Neuron (in vitro differentiated cells): ENCODE data around the gene HEYL.
A peak's percentile ranks its signal among the peaks of the same experiment; 100 is the strongest.

Experiments
- H2AFZ ChIP-seq: one replicate; pipeline ENCODE4 v1.6.1; 2013; ENCODE audit warnings: low read depth, mild to moderate bottlenecking, inconsistent platforms, low read length, moderate library complexity
- H3K27me3 ChIP-seq: one replicate; pipeline ENCODE4 v1.6.1; 2013; ENCODE audit warnings: low read length; ENCODE audit not compliant: insufficient read depth
- H3K36me3 ChIP-seq: one replicate; pipeline ENCODE4 v1.6.1; 2013; ENCODE audit warnings: low read length; ENCODE audit not compliant: insufficient read depth
- H3K4me1 ChIP-seq: one replicate; pipeline ENCODE4 v1.6.1; 2013; ENCODE audit warnings: low read length; ENCODE audit not compliant: insufficient read depth
- H3K4me3 ChIP-seq: 2 replicates; pipeline ENCODE4 v1.5.1; 2013; ENCODE audit warnings: mild to moderate bottlenecking, low read length, moderate library complexity
- H3K9me3 ChIP-seq: one replicate; pipeline ENCODE4 v1.6.1; 2013; ENCODE audit warnings: low read length

HEYL gene

DNA sequence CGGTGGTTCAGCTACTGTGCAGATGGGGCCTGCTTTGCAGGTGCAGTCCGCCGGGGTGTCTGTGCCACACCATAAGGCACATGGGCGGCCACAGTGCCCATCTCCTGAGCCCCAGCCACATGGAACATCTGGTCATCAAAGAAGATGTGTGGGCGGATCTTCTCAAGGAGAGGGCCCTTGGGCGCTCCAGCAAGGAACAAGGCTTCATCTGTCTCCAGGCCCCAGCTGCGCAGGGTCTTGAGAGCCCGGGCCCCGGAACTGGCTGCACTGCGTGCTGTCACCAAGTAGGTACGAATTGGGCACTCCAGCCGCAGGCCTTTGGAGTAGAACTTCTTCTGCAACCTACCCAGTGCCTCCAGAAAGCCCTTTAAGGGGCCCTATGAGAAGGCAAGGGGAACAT lies 19.7 kb upstream of the HEYL start:
- no peaks in the 10 kb centered on the region for H3K9me3 ChIP-seq
- H3K27me3 ChIP-seq, result no peaks in the 10 kb centered on the region
- H3K4me3 ChIP-seq, result no peak overlapping the region

DNA sequence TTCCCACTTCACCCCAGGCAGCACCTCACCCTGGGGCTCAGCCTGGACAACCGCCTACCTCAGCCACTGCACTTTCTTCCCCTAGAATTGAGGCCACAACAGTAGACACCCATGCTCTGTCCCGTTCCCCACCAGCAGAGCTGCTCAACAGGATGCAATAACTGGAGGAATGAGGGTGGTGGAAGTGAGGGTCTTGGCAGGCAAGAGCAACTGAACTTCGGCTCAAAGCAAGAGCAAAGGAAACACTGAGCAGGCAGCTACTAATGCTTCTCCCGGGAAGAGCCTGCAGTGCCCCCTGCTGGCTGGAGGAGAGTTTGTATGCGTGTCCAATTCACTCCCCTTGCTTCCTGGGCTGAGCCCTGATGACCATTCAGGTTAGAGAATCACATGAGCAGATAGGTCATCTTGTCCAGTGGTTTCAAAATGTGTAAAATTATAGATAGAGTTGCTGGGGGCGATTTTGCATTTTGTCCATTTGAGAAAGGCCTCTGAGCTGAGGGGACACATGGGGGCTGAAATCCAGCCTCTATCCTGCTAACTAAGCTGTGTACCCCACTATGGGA lies 18.6 kb upstream of the HEYL start:
- H2AFZ ChIP-seq, result peak overlapping the region; percentile 12
- no peaks in the 10 kb centered on the region for H3K27me3 ChIP-seq
- H3K9me3 ChIP-seq, result no peaks in the 10 kb centered on the region
- H3K4me1 ChIP-seq, result no peaks in the 10 kb centered on the region
- no peak overlapping the region for H3K4me3 ChIP-seq
- no peaks in the 10 kb centered on the region for H3K36me3 ChIP-seq

More for the DNA sequence above, 19.7 kb upstream of the HEYL start:
- H3K4me1 ChIP-seq, result no peaks in the 10 kb centered on the region
- H2AFZ ChIP-seq, result no peak overlapping the region
- no peaks in the 10 kb centered on the region for H3K36me3 ChIP-seq

DNA sequence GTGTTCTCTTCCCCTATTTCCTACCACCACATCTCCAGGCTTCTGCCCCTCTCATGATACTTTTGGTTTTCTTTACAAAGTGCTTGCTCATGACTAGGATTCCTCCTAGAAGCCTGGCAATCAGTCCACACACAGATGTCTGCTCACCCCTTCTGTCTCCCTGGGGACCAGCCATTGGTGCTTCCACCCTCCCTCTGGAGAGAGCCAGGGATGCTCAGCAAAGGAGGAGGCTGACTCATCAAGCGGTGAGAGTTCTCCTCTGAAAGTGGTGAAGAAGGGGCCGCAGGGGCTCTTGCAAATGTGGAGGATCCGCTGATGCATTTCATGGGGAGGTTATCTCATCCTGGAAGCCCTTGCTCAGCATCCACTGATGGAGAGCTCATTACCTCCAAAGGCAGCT lies 18.0 kb upstream of the HEYL start:
- H3K27me3 ChIP-seq, result no peaks in the 10 kb centered on the region

GRCh38 chr1:39656391-39656790 lies 16.9 kb upstream of the HEYL start:
- H3K4me1 ChIP-seq, result no peaks in the 10 kb centered on the region
- H3K9me3 ChIP-seq, result no peaks in the 10 kb centered on the region
- H3K4me3 ChIP-seq, result no peak overlapping the region
- no peaks in the 10 kb centered on the region for H3K27me3 ChIP-seq
- H3K36me3 ChIP-seq, result no peaks in the 10 kb centered on the region
- no peak overlapping the region for H2AFZ ChIP-seq

More for the DNA sequence above, 18.0 kb upstream of the HEYL start:
- Histone ChIP-seq H3K9me3 (no peaks in the 10 kb centered on the region), H3K4me1 (no peaks in the 10 kb centered on the region), H3K4me3 (no peak overlapping the region), H2AFZ (peak overlapping the region; percentile 12), H3K36me3 (no peaks in the 10 kb centered on the region)

GRCh38 chr1:39655578-39656268 lies 16.3 kb upstream of the HEYL start:
- no peaks in the 10 kb centered on the region for H3K4me1 ChIP-seq
- no peaks in the 10 kb centered on the region for H3K36me3 ChIP-seq
- no peak overlapping the region for H2AFZ ChIP-seq
- H3K4me3 ChIP-seq, result no peak overlapping the region
- no peaks in the 10 kb centered on the region for H3K9me3 ChIP-seq
- H3K27me3 ChIP-seq, result no peaks in the 10 kb centered on the region

GRCh38 chr1:39654291-39654690 lies 14.8 kb upstream of the HEYL start:
- no peaks in the 10 kb centered on the region for H3K36me3 ChIP-seq
- no peaks in the 10 kb centered on the region for H3K4me1 ChIP-seq
- H3K4me3 ChIP-seq, result no peak overlapping the region
- H2AFZ ChIP-seq, result no peak overlapping the region
- no peaks in the 10 kb centered on the region for H3K27me3 ChIP-seq
- no peaks in the 10 kb centered on the region for H3K9me3 ChIP-seq

GRCh38 chr1:39653546-39654031 lies 14.1 kb upstream of the HEYL start:
- no peaks in the 10 kb centered on the region for H3K4me1 ChIP-seq
- H3K9me3 ChIP-seq, result no peaks in the 10 kb centered on the region
- no peak overlapping the region for H2AFZ ChIP-seq
- H3K27me3 ChIP-seq, result peaks cover under 1% of the 10 kb centered on the region
- H3K4me3 ChIP-seq, result no peak overlapping the region
- no peaks in the 10 kb centered on the region for H3K36me3 ChIP-seq

GRCh38 chr1:39652554-39652953 lies 13.1 kb upstream of the HEYL start:
- H2AFZ ChIP-seq, result no peak overlapping the region
- no peaks in the 10 kb centered on the region for H3K4me1 ChIP-seq
- peaks cover 11% of the 10 kb centered on the region for H3K27me3 ChIP-seq
- H3K4me3 ChIP-seq, result no peak overlapping the region
- H3K9me3 ChIP-seq, result no peaks in the 10 kb centered on the region
- H3K36me3 ChIP-seq, result no peaks in the 10 kb centered on the region

GRCh38 chr1:39652105-39652504 lies 12.7 kb upstream of the HEYL start:
- Histone ChIP-seq H3K27me3 (peaks cover 15% of the 10 kb centered on the region), H2AFZ (no peak overlapping the region), H3K4me3 (no peak overlapping the region), H3K36me3 (no peaks in the 10 kb centered on the region), H3K9me3 (no peaks in the 10 kb centered on the region), H3K4me1 (no peaks in the 10 kb centered on the region)

- H3K9me3 ChIP-seq, result no peaks in the 10 kb centered on the region
- no peak overlapping the region for H3K4me3 ChIP-seq
- H2AFZ ChIP-seq, result no peak overlapping the region
- H3K36me3 ChIP-seq, result no peaks in the 10 kb centered on the region
- H3K27me3 ChIP-seq, result peaks cover 17% of the 10 kb centered on the region
- H3K4me1 ChIP-seq, result no peaks in the 10 kb centered on the region
Measured at GRCh38 chr1:39650431-39650830, 11.0 kb upstream of the HEYL start.

DNA sequence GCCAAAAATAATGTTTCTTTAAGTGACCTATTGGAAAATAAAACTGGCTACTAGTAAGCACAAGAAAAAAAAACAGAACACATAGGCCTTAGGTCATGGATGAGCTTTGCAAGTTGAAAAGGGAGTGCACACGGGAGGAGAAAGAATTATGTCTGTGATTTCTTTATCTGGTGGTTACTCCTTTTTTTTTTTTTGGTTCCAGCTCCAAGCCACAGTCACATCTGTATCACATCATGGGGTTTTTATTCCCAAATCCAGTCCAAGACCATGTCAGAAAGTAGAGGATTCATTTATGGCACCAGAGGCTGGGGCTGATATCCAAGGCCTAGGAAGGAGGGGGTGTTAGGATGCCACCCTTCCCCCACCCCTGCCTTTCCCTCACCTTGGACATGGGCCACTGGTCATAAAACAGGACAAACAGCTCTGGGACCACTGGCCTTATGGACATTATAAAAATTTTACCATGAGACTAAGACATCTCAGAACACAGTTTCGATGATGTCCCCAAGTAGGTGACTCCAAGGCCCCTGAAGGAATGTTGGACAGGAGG lies 10.3 kb upstream of the HEYL start:
- Histone ChIP-seq H3K9me3 (no peaks in the 10 kb centered on the region), H2AFZ (no peak overlapping the region), H3K4me1 (no peaks in the 10 kb centered on the region), H3K36me3 (no peaks in the 10 kb centered on the region), H3K4me3 (no peak overlapping the region), H3K27me3 (peaks cover 17% of the 10 kb centered on the region)

- Histone ChIP-seq H3K36me3 (no peaks in the 10 kb centered on the region), H3K4me3 (no peak overlapping the region), H3K4me1 (no peaks in the 10 kb centered on the region), H3K27me3 (peaks cover 24% of the 10 kb centered on the region), H2AFZ (no peak overlapping the region), H3K9me3 (no peaks in the 10 kb centered on the region)
Measured at GRCh38 chr1:39648496-39648895, 9.1 kb upstream of the HEYL start.

GRCh38 chr1:39647247-39647646 lies 7.8 kb upstream of the HEYL start:
- Histone ChIP-seq H3K36me3 (no peaks in the 10 kb centered on the region), H2AFZ (no peak overlapping the region), H3K4me3 (no peak overlapping the region), H3K4me1 (no peaks in the 10 kb centered on the region), H3K27me3 (peaks cover 29% of the 10 kb centered on the region), H3K9me3 (no peaks in the 10 kb centered on the region)
